Right atrium auricular region (tissue), 2 donors: ENCODE data around the gene COTL1. TPM values are rescaled to one million over a fixed set of nuclear protein-coding genes. Genes with fewer than 3 reads are reported as not detected.

ENCODE experiments used
- DNase-seq: peaks from one replicate; pipeline ENCODE4 v3.0.0-alpha.2; 2019; ENCODE audit warnings: low spot score
- H3K27ac ChIP-seq, 2 donors: fragments of 200-600 bp; sonication (generic); 1 replicate in 1 of 2; 2 replicates in 1 of 2; pipeline ENCODE4 v1.5.1; 2016 to 2019
- H3K27me3 ChIP-seq, 2 donors: fragments of 200-600 bp; sonication (generic); one replicate each; pipeline versions ENCODE4 v1.5.1 to v1.6.0; 2017 to 2019
- H3K36me3 ChIP-seq: fragments of 200-600 bp; sonication (generic); one replicate; pipeline ENCODE4 v1.5.1; 2016
- H3K4me1 ChIP-seq, 2 donors: fragments of 200-600 bp; sonication (generic); one replicate each; pipeline versions ENCODE4 v1.5.1 to v1.6.0; 2017 to 2019
- H3K4me3 ChIP-seq, 2 donors: fragments of 200-600 bp; sonication (generic); 1 replicate in 1 of 2; 2 replicates in 1 of 2; pipeline ENCODE4 v1.5.1; 2017 to 2019; ENCODE audit warnings: mild to moderate bottlenecking in 1 of 2, moderate library complexity in 1 of 2
- H3K9me3 ChIP-seq, 2 donors: fragments of 200-600 bp; sonication (generic); one replicate each; pipeline ENCODE4 v1.5.1; 2019
- total RNA-seq, 2 donors: library from RNA; depleted of rRNA; stranded (reverse); fragments of >200 nt; gene quantifications; one replicate each; pipeline ENCODE4 v1.1.0, GENCODE V29; 2016
- TF ChIP-seq, protein P1 (sequence below), 2 donors: fragments of 200-600 bp; sonication (generic); IDR thresholded peaks; one replicate each; pipeline ENCODE4 v1.5.1; 2019; ENCODE audit warnings: antibody characterized with exemption in 2 of 2

Gene COTL1
- total RNA-seq, 2 donors from 2014 or later = 8.0 to 27.1 TPM

DNA sequence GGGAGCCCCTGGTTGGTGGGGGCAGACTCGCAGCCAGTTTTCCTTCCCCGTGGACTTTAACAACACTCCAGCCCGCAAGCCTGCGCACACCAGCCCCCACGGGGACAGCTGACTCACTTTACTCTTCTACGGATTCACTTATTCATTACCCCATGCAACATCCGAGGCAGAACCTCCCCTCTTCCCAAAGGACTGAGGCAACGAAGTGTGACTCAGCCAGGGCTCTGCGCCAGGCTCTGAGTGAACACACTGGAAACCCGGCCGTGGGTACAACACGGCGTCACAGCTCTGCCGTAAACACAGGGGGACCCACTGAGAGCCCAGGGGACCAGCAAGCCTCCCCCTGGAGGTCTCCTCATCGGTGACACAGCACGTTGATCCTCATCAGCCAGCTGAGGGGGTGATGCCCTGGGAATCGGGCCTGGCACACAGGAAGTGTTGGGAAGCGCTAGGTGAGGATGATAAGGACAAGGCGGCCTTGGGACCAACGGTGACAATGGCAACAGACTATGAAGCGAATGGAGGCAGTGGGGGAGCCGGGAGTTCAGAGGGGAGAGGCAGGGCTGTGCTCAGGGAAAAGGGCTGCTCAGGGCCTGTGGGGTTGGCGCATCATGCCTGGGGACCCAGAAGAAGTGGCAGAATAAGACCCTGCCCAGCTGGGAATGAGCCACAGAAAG, 14.6 kb downstream of the COTL1 start:
- DNase-seq = peak; percentile 97
- H3K4me3 ChIP-seq = no peak overlapping the region
- no peaks in the 10 kb centered on the region for H3K9me3 ChIP-seq
- TF ChIP-seq, protein P1, sequence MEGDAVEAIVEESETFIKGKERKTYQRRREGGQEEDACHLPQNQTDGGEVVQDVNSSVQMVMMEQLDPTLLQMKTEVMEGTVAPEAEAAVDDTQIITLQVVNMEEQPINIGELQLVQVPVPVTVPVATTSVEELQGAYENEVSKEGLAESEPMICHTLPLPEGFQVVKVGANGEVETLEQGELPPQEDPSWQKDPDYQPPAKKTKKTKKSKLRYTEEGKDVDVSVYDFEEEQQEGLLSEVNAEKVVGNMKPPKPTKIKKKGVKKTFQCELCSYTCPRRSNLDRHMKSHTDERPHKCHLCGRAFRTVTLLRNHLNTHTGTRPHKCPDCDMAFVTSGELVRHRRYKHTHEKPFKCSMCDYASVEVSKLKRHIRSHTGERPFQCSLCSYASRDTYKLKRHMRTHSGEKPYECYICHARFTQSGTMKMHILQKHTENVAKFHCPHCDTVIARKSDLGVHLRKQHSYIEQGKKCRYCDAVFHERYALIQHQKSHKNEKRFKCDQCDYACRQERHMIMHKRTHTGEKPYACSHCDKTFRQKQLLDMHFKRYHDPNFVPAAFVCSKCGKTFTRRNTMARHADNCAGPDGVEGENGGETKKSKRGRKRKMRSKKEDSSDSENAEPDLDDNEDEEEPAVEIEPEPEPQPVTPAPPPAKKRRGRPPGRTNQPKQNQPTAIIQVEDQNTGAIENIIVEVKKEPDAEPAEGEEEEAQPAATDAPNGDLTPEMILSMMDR (IDR thresholded peaks at IDR 0.05) = no peak
- peaks cover 0 to 36% of the 10 kb centered on the region in 2 donors for H3K4me1 ChIP-seq
- H3K27me3 ChIP-seq = no peaks in the 10 kb centered on the region
- H3K36me3 ChIP-seq = no peaks in the 10 kb centered on the region
- H3K27ac ChIP-seq = peak overlapping the region; percentile 62 to 63

GRCh38 chr16:84600343-84601229, 17.3 kb downstream of the COTL1 start:
- peak overlapping the region; percentile 61 to 73 for H3K27ac ChIP-seq
- no peaks in the 10 kb centered on the region for H3K27me3 ChIP-seq
- no peaks in the 10 kb centered on the region for H3K9me3 ChIP-seq
- no peak for DNase-seq
- no peak overlapping the region for H3K4me3 ChIP-seq
- H3K4me1 ChIP-seq = peaks cover 0 to 36% of the 10 kb centered on the region in 2 donors
- H3K36me3 ChIP-seq = no peaks in the 10 kb centered on the region
- TF ChIP-seq, protein P1 (IDR thresholded peaks at IDR 0.05) = no peak

DNA sequence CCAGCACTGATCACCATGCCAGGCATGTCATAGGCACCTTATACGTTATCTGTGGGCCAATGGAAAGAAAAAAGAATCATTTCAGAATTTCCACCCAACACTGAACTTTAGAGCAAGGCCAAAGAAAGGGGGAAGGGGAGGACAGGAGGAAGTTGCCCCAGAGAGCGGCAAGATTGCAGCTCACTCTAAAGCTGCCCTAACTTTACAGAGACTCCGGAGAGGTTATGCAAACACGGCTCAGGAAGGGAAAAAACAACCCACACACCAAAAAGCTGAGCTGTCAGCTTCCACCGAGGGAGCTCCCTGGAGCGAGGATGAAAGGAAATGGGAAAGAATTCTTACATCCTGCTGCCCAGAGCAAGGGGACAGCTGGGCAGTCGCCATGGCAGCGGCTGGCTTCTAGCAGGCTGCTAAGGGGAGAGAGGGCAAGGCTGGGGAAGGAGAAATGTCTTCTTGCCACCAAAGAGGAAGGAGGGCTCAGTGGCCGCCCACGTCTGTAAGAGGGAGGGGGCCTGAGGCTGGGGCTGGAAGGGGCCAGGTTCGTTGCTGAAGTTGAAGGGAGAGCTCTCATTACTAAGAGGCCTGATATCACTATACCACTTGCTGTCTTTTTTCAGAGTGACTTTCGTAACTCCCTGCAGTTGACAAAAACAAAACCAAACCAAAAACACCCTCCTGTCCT, 18.2 kb downstream of the COTL1 start:
- TF ChIP-seq, protein P1 (IDR thresholded peaks at IDR 0.05) = no peak
- H3K36me3 ChIP-seq = no peaks in the 10 kb centered on the region
- no peaks in the 10 kb centered on the region for H3K27me3 ChIP-seq
- peak overlapping the region in 1 of 2 donors; percentile 22 for H3K4me3 ChIP-seq
- H3K27ac ChIP-seq = peak overlapping the region; percentile 61 to 73
- H3K9me3 ChIP-seq = no peaks in the 10 kb centered on the region
- peaks cover 0 to 36% of the 10 kb centered on the region in 2 donors for H3K4me1 ChIP-seq
- peak; percentile 72 for DNase-seq

GRCh38 chr16:84598360-84598759, 19.5 kb downstream of the COTL1 start:
- Histone ChIP-seq H3K27me3 (no peaks in the 10 kb centered on the region), H3K4me1 (peaks cover 0 to 35% of the 10 kb centered on the region in 2 donors), H3K36me3 (no peaks in the 10 kb centered on the region), H3K9me3 (no peaks in the 10 kb centered on the region), H3K27ac (no peak overlapping the region), H3K4me3 (no peak overlapping the region)
- no peak for DNase-seq
- TF ChIP-seq, protein P1 (IDR thresholded peaks at IDR 0.05) = no peak

DNA sequence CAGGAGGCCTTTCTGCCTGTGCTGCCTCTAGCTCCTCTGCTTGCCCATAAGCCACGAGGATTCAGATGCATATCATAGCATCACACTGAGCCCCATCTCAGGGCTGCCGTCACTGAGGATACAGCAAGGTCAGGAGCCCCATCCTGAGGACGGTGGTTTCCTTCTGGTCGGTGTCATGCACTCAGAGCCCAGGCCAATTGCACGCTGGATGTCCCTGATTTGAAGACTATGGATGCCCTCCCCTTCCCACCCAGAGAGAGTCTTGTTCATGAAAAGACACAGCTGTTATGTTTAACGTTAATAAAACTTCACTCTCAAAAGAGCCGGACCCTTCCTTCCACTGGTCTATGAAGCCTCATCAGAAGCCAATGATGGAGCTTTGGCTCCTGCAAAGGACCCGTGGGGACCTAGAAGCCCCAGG, 19.9 kb downstream of the COTL1 start:
- TF ChIP-seq, protein P1 (IDR thresholded peaks at IDR 0.05) = no peak
- DNase-seq = no peak
- no peak overlapping the region for H3K27ac ChIP-seq
- H3K36me3 ChIP-seq = no peaks in the 10 kb centered on the region
- no peaks in the 10 kb centered on the region for H3K9me3 ChIP-seq
- H3K4me1 ChIP-seq = peaks cover 0 to 32% of the 10 kb centered on the region in 2 donors
- no peak overlapping the region for H3K4me3 ChIP-seq
- no peaks in the 10 kb centered on the region for H3K27me3 ChIP-seq
